Adrenal gland (tissue), 12 donors: ENCODE data around the gene ANKRD6. TPM values are rescaled to one million over a fixed set of nuclear protein-coding genes. Genes with fewer than 3 reads are reported as not detected.
A peak's percentile ranks its signal among the peaks of the same experiment; 100 is the strongest.

Experiments used
- DNase-seq, 7 donors: peaks; one replicate each; pipeline ENCODE4 v3.0.0-alpha.2; 2019 to 2020
- H3K27ac ChIP-seq, 5 donors: fragments of 200-600 bp; sonication (generic) in 4 of 5; 1 replicate in 3 of 5; 2 replicates in 2 of 5; pipeline versions ENCODE4 v1.5.1 to v1.8.0; 2016 to 2020; ENCODE audit warnings: mild to moderate bottlenecking in 1 of 5
- H3K27me3 ChIP-seq: fragments of 200-600 bp; 2 replicates; pipeline ENCODE4 v1.8.0; 2021
- H3K36me3 ChIP-seq, 2 donors: fragments of 200-600 bp; replicated peaks in 1 of 2; 1 replicate in 1 of 2; 2 replicates in 1 of 2; pipeline versions ENCODE4 v1.5.1 to v1.8.0; 2018 to 2022
- H3K4me1 ChIP-seq, 2 donors: fragments of 200-600 bp; replicated peaks in 1 of 2; 1 replicate in 1 of 2; 2 replicates in 1 of 2; pipeline versions ENCODE4 v1.5.1 to v1.8.0; 2018 to 2021
- H3K4me3 ChIP-seq, 4 donors: fragments of 200-600 bp; sonication (generic) in 3 of 4; one replicate each; pipeline ENCODE4 v1.5.1; 2016 to 2018
- H3K9me3 ChIP-seq, 3 donors: fragments of 200-600 bp; sonication (generic) in 1 of 3; replicated peaks in 1 of 3; 1 replicate in 2 of 3; 2 replicates in 1 of 3; pipeline versions ENCODE4 v1.5.1 to v1.8.0; 2016 to 2021
- CTCF ChIP-seq, 6 experiments: fragments of 450-650 bp in 4 of 6; fragments of 200-600 bp in 2 of 6; sonication (generic) in 1 of 6; IDR thresholded peaks; 1 replicate in 5 of 6; 2 replicates in 1 of 6; pipeline versions ENCODE4 v1.5.1 to v1.8.0; 2016 to 2021; ENCODE audit warnings: antibody characterized with exemption in 6 of 6, mild to moderate bottlenecking in 2 of 6, moderate library complexity in 1 of 6
- POLR2A ChIP-seq, 2 donors: fragments of 450-650 bp; IDR thresholded peaks; one replicate each; pipeline ENCODE4 v1.6.1; 2017; ENCODE audit warnings: antibody characterized with exemption in 2 of 2, mild to moderate bottlenecking in 2 of 2, moderate library complexity in 1 of 2
- WGBS, 4 donors: extraction: QIAGEN DNeasy Blood & Tissue Kit in 2 of 4; methylation state at CpG; one replicate each; pipeline versions ENCODE4 v1.1.5 to v1.1.7; 2013 to 2017; 5-methylcytosine and 5-hydroxymethylcytosine counted together
- intact Hi-C, 2 donors: fragments of 100-400 bp; cut with DNase I; formaldehyde crosslinking; loops; one replicate each; pipeline versions ENCODE4 v1.14.1 to v1.15.0; 2022 to 2023
- polyA plus RNA-seq, 3 donors: library from polyadenylated mRNA; stranded (reverse); fragments of 200-250 nt in 2 of 3; fragments of 350-450 nt in 1 of 3; fragmentation: Illumina TruSeq in 1 of 3; extraction: RNeasy Lipid Tissue Mini Kit (QIAGEN cat#74804) in 1 of 3; gene quantifications; one replicate each; pipeline ENCODE4 v1.2.3, GENCODE V29; 2013 to 2014
- total RNA-seq, 9 donors: library from RNA; depleted of rRNA in 4 of 9; stranded (reverse); fragments of >200 nt in 4 of 9; fragments of 120-200 nt in 1 of 9; fragmentation: NEBNext Ultra II Directional in 1 of 9; extraction: Animal tissue kit (Norgen Biotek cat#: 25700) in 1 of 9; gene quantifications; one replicate each; pipeline versions ENCODE4 v1.1.0 to v1.2.4, GENCODE V29; 2013 to 2023
- donor health status: healthy with polysubstance abuse.
- donor health status: Bipolar disorder and iron deficiency.
- donor health status: DM: yes; HTN: yes; CAD: no.
- donor health status: DM: no; HTN: no; CAD: no.
- donor health status: DM: no; HTN: no; CAD: no.
- donor health status: DM: yes; HTN: yes; CAD: no.

The ANKRD6 gene
- total and polyA plus RNA-seq, 12 donors = 2.8 to 16.6 (median 7.7) TPM

GRCh38 chr6:89482126-89482525 lies 49.2 kb downstream of the ANKRD6 start:
- TF ChIP-seq POLR2A (IDR thresholded peaks at IDR 0.05) (no peak), CTCF (IDR thresholded peaks at IDR 0.05) (no peak)
- Histone ChIP-seq H3K4me1 (peaks cover 17 to 18% of the 10 kb centered on the region in 2 donors), H3K36me3 (no peaks in the 10 kb centered on the region), H3K27ac (peak overlapping the region in 1 of 5 donors; percentile 26), H3K27me3 (no peaks in the 10 kb centered on the region), H3K4me3 (no peak overlapping the region), H3K9me3 (no peaks in the 10 kb centered on the region)
- WGBS, 4 donors = 25 to 58% (median 36%) methylated on average over 1 of the region's 1 CpG
- DNase-seq = no peak
- intact Hi-C loops = no loop called here

GRCh38 chr6:89483111-89483720 lies 50.3 kb downstream of the ANKRD6 start:
- peak; percentile 22 to 79 (median 67) for DNase-seq
- Histone ChIP-seq H3K9me3 (no peaks in the 10 kb centered on the region), H3K27me3 (no peaks in the 10 kb centered on the region), H3K4me1 (peaks cover 17 to 18% of the 10 kb centered on the region in 2 donors), H3K27ac (peak overlapping the region in 2 of 5 donors; percentile 26 to 57), H3K4me3 (no peak overlapping the region), H3K36me3 (no peaks in the 10 kb centered on the region)
- intact Hi-C loops = no loop called here
- WGBS, 4 donors = 39 to 63% (median 55%) methylated on average over 7 of the region's 7 CpGs
- TF ChIP-seq CTCF (IDR thresholded peaks at IDR 0.05) = no peak
- no peak for TF ChIP-seq POLR2A (IDR thresholded peaks at IDR 0.05)

- peaks cover 17 to 18% of the 10 kb centered on the region in 2 donors for H3K4me1 ChIP-seq
- intact Hi-C loops = no loop called here
- DNase-seq = no peak
Measured at GRCh38 chr6:89485320-89485719, 52.4 kb downstream of the ANKRD6 start.

GRCh38 chr6:89487864-89488263 lies 54.9 kb downstream of the ANKRD6 start:
- TF ChIP-seq POLR2A (IDR thresholded peaks at IDR 0.05) (no peak), CTCF (IDR thresholded peaks at IDR 0.05) (no peak)
- peaks cover 6 to 9% of the 10 kb centered on the region in 2 donors for H3K4me1 ChIP-seq
- no peaks in the 10 kb centered on the region for H3K9me3 ChIP-seq
- no peaks in the 10 kb centered on the region for H3K27me3 ChIP-seq
- H3K4me3 ChIP-seq = no peak overlapping the region
- no peaks in the 10 kb centered on the region for H3K36me3 ChIP-seq
- intact Hi-C loops = no loop called here
- no peak overlapping the region for H3K27ac ChIP-seq
- 58 to 69% (median 67%) methylated on average over 1 of the region's 1 CpG for WGBS, 4 donors
- peak in 1 of 7 donors; percentile 21 for DNase-seq

More at GRCh38 chr6:89485320-89485719, 52.4 kb downstream of the ANKRD6 start:
- Histone ChIP-seq H3K9me3 (no peaks in the 10 kb centered on the region), H3K27me3 (no peaks in the 10 kb centered on the region), H3K4me3 (no peak overlapping the region), H3K36me3 (no peaks in the 10 kb centered on the region), H3K27ac (no peak overlapping the region)
- TF ChIP-seq CTCF (IDR thresholded peaks at IDR 0.05) (no peak), POLR2A (IDR thresholded peaks at IDR 0.05) (no peak)
- WGBS, 4 donors = 88 to 94% (median 93%) methylated on average over 3 of the region's 3 CpGs
